GM12873 (cell line): ENCODE results near the gene EEF1G.

Experiments used
- TF ChIP-seq, protein P1 (sequence below): IDR thresholded peaks from 2 replicates; pipeline ENCODE4 v1.5.1; 2012; ENCODE audit warnings: low read depth, mild to moderate bottlenecking, moderate library complexity, low read length, control low read depth; ENCODE audit not compliant: insufficient read depth; ENCODE audit errors: missing control alignments

The EEF1G gene

DNA sequence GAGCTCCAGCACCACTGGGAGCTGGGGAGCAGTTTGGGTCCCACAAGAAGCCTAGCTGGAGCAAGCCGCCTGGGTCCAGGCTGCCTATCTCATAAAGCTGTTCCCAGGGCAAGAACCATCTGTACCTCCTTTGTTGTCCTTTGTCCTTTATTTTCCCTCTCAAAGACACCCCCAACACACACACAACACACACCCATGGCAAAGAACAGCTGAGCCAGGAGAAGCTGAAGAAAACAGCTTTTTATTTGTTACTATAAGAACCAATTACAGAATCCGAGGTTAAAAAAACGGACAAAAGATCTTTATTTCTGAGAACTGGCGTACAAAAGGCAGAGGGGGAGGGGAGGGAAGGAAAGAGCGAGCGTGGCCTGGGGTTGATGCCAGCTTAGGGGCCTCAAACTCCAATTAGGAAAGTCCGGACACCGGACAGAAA is 19.3 kb upstream of the EEF1G start:
- TF ChIP-seq, protein P1, sequence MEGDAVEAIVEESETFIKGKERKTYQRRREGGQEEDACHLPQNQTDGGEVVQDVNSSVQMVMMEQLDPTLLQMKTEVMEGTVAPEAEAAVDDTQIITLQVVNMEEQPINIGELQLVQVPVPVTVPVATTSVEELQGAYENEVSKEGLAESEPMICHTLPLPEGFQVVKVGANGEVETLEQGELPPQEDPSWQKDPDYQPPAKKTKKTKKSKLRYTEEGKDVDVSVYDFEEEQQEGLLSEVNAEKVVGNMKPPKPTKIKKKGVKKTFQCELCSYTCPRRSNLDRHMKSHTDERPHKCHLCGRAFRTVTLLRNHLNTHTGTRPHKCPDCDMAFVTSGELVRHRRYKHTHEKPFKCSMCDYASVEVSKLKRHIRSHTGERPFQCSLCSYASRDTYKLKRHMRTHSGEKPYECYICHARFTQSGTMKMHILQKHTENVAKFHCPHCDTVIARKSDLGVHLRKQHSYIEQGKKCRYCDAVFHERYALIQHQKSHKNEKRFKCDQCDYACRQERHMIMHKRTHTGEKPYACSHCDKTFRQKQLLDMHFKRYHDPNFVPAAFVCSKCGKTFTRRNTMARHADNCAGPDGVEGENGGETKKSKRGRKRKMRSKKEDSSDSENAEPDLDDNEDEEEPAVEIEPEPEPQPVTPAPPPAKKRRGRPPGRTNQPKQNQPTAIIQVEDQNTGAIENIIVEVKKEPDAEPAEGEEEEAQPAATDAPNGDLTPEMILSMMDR = no peak

DNA sequence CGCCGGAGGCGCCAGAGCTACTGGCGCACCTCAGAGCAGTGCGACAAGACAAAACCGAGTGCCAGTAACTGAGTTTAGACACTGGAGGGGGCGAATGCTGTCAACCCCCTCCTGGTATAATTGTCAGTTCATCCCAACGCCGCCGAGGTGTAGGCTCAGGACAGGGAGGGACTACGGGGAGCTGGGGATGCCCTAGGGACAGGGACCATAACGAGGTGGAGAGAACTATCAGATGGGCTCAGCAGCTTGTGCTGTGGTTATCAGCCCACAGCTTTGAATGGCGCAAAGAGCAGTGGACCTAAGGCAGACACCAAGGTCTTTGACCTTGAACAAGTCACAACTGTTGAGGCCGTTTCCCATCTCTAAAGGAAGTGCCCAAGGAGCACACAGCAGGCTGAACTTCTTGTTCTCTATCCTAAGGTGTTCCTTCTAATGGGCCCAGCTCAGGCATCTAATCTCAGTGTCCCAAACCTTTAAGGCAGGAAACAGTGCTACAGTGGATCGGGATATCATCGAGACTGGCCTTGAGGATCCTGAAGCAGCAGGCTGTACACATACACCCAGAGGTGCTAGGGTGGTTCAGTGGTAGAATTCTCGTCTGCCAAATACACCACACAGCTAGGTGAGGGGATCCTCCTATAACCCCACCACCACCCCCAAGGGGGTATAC is 18.6 kb upstream of the EEF1G start:
- TF ChIP-seq, protein P1 = no peak

DNA sequence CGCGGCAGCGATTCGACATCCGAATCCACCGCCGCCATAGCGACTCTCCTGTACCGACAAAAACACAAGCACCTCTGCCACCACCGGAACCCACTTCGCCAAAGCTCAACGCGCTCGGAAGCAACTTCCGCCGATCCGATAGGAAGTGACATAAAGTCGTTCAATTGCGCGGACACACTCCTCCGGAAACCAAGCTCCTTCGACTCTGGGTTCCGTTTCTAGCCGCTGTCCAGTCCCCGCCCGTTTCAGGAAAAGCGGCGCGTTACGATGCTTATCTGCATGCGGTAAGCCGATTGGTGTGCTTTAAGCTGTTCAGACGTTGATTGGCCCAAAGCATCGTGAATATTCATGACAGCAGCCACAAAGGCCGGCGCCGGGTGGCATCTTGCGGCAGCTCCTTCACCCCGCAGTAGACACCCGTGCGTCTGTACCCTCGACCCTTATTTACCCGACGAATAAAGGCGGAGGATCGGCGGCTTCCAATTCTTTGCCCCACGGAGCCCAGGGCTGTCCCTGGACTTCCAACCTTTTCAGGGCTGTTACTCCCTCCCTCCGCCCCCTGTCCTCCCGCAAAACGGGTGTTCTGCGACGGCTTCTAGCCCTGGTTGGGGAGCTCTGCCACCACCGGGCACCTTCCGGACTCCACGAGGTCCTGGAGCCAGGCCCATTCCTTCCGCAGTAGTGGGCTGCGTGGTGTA is 17.9 kb upstream of the EEF1G start, which contains the start of gene TUT1:
Gene TUT1, minus strand, starts transcription at position 76 of the 698 bp plus-strand sequence. Its CDS starts 38 bp downstream, at position 38.
- TF ChIP-seq, protein P1 = no peak

DNA sequence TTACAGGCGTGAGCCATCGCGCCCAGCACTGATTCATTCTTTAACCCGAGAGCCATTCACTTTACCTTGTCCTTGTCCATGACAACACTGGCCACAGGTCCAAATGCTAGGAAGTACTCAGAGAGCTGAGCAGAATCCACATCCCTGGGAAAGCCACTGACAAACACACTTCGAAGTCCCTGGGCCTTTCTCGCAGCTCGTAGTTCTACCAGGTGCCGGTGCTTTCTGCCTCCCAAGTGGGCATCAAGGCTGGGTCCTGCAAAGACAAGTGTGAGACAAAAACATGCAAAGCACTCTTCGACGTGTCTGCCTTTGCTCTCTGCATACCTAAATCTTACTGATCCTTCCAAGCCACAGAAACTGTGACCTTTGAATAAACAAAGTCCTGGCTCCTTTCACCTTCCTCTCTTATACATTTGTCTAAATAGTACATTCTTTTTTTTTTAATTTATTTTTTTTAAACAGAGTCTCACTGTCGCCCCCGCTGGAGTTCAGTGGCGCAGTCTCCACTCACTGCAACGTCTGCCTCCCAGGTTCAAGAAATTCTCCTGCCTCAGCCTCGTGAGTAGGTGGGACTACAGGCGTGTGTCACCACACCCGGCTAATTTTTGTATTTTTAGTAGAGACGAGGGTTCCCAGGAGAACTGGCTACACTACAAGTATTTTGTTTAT is 15.4 kb upstream of the EEF1G start:
- TF ChIP-seq, protein P1 = peak; percentile 30

DNA sequence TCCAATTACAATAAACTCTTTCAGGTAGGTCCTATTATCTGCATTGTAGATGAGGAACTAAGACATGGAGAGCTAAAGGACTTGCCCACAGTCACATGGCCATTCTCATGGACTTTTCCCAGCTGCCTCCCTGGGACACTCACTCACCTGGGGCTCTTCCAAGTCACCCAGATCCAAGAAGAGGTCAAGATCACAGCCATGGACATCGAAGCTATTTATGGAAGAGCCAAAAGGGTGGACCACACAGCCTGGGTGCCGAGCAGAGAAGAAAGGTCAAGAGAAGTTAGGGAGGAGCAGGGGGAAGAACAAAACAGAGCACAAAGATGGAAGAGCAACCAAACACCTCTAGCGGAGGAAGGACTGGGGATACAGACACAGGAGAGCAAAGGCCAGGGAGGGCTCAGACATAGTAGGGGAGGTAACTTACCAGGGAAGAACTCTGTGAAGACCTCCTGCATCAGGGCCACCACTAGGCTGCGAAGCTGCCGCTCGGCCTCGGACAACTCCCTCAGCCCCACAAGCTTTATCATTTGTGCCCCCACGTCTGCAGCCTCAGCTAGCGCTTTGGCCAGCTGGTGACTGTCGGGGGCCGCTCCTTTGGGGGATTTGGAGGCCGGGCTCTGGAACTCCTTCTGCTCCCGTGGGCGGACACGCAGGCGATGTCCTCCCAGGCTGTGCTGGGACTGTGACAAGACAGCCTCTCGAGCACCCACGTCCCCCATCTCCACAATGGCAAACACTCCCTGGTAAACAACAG is 7.4 kb upstream of the EEF1G start:
- TF ChIP-seq, protein P1 = no peak

DNA sequence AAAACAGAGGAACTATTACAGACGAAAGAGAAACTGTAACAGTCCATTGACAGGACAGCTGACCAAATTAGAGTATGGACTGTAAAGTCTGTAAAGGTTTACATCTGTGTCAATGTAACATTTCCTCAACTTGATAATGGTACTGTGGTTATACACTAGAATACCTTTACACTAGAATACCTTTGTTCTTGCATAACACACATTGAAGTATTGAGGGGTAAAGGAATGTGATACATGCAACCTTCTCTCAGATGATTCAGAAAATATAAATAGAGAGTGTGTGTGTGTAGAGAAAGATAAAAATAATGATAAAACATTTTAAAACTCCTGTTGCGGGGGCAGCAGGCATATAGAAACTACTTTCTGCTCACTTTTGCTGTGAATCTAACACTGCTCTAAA is 5.6 kb upstream of the EEF1G start:
- TF ChIP-seq, protein P1 = no peak
